HG02938 (cell line): ENCODE results near the gene MFAP2.
"Not testable (repeated sequence)": the region's sequence is repeated elsewhere in the genome, so short reads cannot be mapped to it uniquely, and the experiment has no call there.

ENCODE experiments used
- ATAC-seq: cut with Tn5 transposase; IDR thresholded peaks from one replicate; pipeline ENCODE4 v1.9.1; 2021; ENCODE audit warnings: mild to moderate bottlenecking, moderate library complexity; ENCODE audit not compliant: unreplicated experiment

MFAP2 gene

DNA sequence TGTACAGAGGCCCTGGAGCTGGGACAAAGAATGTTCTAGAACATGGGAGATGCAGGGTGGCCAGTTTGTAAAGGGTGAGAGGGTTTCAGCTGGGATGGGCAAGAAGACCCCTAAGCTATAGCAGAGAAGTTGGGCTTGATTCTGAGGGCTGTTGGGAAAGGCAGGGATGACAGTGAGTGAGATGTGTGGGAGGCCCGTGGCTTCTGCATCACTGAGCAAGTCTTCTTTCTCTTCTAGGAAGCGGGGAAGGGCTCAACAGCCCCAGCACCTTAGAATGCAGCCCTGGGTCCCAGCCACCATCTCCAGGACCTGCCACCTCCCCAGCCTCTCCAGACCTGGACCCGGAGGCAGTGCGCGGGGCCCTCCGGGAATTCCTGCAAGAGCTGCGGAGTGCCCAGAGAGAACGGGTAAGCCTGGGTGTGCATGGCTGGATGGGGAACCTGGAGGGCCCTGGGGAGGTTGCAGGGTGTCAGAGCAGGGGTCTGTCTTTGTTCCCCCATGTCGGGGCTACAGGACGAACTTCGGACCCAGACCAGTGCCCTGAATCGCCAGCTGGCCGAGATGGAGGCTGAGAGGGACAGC is 14.8 kb downstream of the MFAP2 start:
- ATAC-seq: no peak

DNA sequence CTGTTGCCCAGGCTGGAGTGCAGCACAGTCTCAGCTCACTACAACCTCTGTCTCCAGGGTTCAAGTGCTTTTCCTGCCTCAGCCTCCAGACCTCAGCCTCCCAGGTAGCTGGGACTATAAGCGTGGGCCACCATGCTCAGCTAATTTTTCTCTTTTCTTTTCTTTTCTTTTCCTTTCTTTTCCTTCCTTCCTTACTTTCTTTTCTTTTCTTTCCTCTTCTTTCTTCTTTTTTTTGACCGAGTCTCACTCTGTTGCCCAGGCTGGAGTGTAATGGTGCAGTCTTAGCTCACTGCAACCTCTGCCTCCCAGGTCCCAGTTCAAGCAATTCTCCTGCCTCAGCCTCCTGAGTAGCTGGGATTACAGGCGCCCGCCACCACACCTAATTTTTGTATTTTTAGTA is 16.3 kb downstream of the MFAP2 start:
- ATAC-seq: not testable (repeated sequence)

DNA sequence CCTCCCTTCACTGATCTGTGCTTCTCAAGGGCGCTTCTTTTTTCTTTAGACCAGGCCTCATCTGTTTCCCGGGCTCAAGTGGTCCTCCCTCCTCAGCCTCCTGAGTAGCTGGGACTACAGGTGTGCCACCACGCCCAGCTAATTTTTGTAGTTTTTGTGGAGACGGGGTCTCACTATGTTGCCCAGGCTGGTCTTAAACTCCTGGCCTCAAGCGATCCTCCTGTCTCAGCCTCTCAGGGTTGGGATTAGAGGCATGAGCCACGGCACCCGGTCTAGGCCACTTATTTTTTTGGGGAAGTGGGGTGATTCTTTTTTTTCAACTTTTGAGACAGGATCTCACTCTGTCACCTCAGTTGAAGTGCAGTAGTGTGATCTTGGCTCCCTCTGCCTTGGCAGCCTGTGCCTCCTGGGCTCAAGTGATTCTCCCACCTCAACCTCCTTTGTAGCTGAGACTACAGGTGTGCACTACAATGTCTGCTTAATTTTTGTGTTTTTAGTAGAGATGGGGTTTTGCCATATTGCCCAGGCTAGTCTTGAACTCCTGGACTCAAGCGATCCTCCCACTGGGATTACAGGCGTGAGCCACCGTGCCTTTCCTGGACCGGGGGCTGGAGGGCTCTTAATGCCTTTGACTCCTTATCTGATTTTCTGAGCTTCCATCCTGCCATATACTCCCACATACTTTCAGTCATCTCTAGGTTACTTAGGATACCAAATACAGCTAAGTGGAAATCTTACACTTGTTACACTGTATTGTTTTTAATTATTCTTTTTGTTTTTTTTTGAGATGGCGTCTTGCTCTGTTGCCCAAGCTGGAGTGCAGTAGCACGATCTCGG is 18.9 kb downstream of the MFAP2 start:
- no peak for ATAC-seq

DNA sequence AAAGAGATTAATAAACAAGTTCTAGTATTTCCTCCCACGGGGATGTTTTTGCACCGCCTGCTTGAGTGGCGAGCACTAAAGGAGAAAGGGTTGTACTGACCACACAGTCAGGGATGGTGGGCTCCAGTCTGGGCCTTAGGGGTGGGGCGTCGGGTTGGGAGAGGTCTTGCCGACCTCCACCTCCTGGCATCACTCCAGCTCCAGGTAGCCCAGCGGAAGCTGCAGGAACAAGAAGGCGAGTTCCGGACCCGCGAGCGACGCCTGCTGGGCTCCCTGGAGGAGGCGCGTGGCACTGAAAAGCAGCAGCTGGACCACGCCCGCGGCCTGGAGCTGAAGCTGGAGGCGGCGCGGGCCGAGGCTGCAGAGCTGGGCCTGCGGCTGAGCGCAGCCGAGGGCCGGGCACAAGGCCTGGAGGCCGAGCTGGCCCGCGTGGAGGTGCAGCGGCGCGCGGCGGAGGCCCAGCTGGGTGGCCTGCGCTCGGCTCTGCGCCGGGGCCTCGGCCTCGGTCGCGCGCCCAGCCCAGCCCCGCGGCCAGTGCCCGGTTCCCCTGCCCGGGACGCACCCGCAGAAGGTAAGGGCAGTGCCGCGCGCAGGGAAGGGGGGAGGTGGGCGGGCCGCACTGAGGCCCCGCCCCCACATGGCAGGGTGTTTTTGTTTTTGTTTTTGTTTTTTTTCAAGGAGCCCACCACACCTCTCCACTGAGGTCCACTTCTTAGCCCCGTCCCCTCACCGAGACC is 19.7 kb downstream of the MFAP2 start:
- no peak for ATAC-seq

DNA sequence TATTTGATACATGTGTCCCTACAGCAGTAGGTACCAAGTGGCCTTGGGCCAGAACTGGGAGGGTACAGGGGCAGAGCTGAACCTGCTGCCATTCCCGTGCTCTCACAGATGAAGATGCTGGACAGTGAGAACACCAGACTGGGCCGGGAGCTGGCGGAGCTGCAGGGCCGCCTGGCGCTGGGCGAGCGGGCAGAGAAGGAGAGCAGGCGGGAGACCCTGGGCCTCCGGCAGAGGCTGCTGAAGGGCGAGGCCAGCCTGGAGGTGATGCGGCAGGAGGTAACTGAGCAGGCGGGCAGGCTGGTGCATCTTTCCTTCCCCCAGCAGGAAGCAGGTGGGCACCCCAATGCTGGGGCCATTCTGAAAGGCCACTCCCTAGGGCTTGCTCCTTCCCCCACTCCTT is 21.9 kb downstream of the MFAP2 start:
- no peak for ATAC-seq

DNA sequence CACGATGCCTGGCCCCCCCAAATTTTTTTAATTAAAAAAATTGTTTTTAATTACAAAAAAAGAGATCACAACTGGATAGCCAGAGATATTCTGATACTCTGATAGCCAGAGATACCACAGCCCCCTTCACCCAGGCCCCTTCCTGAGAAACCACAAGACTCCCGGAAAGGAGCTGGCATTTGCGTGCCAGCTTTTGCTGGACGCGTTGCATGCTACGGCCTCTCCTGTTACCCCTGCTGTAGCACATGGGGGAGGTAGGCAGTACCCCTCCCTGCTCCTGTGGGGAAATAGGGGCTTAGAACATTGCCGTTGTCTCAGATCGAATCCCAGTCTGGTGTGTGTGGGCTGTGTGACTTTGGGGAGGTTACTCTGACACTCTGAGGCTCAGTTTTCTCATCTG is 22.7 kb downstream of the MFAP2 start:
- ATAC-seq: no peak

DNA sequence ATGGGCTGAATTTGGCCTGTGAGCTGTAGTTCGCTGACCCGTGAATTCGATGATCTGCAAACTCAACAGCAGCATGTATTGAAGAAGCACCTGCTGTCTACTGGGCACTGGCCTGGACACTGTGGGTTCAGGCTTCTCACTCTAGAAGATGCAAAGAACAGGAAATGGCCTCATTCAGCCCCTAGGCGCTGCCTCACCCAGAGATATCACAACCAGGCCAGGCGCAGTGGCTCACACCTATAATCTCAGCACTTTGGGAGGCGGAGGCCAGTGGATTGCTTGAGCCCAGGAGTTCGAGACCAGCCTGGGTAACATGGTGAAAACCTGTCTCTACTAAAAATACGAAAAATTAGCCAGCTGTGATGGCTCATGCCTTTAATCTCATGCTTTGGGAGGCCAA is 23.6 kb downstream of the MFAP2 start:
- ATAC-seq: no peak

DNA sequence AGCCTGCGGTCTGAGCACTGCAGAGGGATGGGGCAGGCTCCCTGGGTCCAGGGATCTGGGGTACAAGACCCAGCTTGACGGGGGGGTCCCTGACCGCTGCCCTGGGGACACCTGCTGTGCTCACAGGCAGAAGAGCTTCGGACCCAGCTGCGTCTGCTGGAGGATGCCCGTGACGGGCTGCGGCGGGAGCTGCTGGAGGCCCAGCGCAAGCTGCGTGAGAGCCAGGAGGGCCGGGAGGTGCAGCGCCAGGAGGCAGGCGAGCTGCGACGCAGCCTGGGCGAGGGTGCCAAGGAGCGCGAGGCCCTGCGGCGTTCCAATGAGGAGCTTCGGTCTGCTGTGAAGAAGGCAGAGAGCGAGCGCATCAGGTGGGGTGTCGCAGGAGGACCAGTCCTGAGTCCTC is 25.2 kb downstream of the MFAP2 start:
- ATAC-seq: no peak

DNA sequence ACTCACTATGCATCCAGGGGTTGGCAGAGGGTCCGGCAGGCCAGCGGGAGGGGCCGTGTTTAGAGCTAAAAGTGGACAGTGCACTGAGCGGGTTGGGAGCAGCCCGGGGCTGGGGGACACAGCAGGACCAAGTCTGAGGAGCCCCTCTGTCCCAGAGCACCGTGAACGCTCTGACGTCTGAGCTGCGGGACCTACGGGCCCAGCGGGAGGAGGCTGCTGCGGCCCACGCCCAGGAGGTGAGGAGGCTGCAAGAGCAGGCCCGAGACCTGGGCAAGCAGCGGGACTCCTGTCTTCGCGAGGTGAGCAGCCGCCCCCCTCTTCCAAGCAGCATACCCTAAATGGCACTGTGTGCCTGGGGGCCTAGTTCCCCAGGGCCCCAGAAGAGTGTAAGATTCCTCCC is 25.8 kb downstream of the MFAP2 start:
- no peak for ATAC-seq

DNA sequence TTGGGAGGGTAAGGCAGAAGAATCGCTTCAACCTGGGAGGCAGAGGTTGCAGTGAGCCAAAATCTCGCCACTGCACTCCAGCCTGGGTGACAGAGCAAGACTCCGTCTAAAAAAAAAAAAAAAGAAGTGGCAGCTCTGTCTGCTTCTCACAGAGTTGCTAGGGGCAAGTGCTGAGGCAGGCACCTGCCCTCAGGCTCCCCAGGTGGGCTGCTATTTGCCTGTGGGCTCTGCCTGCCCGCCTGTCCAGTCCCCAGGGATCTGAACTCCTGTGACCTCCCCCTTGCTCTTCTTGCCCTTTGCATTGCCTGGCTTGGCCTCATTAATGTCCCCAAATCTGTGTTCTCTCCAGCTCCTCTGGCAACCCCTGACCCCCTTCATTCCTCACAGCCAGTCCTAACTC is 28.0 kb downstream of the MFAP2 start:
- ATAC-seq: not testable (repeated sequence)

DNA sequence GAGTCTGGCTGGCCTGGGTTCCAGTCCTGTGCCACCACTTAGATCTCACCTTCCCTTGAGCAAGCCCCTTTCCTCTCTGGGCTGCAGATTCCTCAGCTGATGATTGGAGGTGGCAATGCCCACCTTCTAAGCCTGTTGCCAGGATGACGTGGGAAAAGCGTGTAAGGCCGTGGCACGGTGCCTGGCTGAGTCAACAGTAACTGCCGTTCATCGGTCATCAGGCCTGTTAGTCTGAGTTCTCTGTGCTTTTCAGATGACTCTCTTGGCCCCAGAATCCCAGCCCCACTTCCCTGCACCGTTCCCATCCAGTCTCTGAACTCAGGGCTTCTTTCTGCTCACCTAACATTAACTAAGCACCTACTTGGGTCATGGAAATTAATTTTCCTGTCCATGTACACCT is 31.4 kb downstream of the MFAP2 start:
- not testable (repeated sequence) for ATAC-seq

DNA sequence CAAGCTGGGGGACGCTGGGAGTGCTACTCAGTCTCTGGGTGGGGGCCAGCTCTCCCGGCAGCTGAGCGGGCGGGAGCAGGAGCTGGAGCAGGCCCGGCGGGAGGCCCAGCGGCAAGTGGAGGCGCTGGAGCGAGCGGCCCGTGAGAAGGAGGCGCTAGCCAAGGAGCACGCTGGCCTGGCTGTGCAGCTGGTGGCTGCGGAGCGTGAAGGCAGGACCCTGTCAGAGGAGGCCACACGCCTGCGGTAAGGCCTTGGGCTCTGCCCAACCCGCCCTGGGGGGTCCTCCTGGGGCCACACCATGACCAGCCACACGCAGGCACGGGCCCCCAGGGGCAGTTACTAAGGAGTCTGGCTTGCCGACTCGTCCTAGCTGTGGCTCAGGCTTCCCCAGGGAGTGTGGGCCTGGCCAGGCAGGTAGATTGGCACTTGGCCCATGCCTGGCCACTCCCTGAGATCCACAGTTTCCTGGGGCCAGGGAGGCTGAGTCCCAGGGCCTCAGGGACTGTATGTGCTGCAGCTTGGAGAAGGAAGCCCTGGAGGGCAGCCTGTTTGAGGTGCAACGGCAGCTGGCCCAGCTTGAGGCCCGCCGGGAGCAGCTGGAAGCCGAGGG is 32.0 kb downstream of the MFAP2 start:
- not testable (repeated sequence) for ATAC-seq

DNA sequence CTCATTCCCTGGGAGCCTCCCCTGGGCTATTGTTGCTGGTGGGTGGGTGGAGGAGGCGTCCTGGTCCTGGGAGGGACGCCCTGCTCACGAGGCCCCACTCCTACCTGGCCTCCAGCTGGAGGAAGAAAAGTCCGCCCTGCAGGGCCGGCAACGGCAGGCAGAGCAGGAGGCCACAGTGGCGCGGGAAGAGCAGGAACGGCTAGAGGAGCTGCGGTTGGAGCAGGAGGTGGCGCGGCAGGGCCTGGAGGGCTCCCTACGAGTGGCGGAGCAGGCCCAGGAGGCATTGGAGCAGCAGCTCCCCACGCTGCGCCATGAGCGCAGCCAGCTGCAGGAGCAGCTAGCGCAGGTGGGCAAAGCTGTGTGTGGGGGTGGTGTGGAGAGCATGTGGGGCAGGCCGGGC is 33.8 kb downstream of the MFAP2 start:
- ATAC-seq: no peak

DNA sequence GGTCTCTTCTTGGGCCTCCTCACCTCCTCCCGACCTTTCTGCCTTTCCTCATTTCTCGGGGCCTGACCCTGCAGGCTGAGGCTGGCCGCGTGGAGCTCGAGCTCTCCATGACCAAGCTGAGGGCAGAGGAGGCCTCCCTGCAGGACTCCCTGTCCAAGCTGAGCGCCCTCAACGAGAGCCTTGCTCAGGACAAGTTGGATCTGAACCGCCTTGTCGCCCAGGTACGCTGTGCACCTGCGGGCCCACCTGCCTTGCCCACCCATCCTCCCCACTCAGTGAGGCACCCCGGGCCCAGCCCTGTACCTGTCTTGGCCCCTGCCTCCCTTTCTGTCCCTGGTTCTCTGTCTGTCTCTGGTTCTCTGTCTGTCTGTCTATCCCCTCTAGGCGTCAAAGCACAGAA is 34.2 kb downstream of the MFAP2 start:
- ATAC-seq: not testable (repeated sequence)

DNA sequence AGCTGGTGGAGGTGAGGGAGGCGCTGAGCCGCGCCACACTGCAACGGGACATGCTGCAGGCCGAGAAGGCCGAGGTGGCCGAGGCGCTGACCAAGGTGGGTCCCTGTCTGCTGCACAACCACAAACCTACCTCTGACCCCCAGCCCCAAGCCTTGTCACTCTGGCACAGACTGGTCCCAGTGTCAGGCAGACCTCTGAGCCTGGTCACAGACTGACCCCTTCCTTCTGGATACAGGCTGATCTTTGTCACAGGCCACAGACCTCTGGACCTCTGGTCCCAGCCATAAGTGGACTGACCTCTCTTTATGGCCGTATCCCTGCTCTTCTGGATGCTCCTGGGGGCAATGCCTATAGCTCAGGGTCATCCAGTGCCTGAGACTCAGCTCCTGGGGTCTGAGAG is 34.9 kb downstream of the MFAP2 start:
- not testable (repeated sequence) for ATAC-seq

DNA sequence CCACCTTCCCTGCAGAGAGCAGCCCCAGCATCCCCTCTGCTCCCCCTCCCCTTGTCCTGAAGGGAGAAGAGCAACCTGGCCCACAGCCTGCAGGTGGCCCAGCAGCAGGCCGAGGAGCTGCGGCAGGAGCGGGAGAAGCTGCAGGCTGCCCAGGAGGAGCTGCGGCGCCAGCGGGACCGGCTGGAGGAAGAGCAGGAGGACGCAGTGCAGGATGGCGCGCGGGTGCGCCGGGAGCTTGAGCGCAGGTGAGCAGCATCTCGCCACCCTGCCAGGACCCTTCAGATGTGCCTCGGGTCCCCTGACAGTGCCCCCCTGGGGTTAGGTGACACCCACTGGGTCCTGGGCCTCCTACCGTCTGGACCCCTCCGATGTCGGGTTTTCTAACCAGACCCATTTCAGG is 36.4 kb downstream of the MFAP2 start:
- no peak for ATAC-seq

DNA sequence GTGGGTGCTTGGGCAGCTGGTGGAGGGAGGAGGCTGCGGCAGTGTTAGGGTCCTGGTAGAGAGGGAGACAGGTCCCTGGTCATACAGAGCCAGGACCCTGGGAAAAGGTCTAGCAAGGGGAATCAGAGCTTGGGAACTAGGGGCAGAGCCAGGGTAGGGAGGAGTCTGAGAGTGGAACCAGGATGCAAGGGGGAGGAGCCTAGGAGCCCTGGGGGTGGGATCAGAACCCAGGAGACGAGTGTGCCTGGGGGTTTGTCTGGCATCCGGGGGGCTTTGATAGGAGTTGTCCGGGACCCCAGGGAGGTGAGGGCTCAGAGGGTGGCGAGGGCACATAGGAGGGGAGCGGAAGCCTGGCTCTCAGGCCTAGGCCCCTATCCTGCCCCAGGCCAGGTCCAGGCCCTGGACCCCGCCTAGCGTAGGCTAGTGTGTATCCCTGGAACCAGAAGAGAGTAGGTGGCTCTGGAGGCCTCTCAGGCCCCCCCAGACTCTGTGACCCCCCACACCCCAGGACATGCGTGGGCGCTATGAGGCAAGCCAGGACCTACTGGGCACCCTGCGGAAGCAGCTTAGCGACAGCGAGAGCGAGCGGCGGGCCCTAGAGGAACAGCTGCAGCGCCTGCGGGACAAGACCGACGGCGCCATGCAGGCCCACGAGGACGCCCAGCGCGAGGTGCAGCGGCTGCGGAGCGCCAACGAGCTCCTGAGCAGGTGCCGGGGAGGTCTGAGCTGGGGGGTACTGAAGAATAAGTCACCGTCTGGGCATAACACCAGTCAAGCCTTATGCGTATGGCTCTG is 40.8 kb downstream of the MFAP2 start:
- ATAC-seq: not testable (repeated sequence)

DNA sequence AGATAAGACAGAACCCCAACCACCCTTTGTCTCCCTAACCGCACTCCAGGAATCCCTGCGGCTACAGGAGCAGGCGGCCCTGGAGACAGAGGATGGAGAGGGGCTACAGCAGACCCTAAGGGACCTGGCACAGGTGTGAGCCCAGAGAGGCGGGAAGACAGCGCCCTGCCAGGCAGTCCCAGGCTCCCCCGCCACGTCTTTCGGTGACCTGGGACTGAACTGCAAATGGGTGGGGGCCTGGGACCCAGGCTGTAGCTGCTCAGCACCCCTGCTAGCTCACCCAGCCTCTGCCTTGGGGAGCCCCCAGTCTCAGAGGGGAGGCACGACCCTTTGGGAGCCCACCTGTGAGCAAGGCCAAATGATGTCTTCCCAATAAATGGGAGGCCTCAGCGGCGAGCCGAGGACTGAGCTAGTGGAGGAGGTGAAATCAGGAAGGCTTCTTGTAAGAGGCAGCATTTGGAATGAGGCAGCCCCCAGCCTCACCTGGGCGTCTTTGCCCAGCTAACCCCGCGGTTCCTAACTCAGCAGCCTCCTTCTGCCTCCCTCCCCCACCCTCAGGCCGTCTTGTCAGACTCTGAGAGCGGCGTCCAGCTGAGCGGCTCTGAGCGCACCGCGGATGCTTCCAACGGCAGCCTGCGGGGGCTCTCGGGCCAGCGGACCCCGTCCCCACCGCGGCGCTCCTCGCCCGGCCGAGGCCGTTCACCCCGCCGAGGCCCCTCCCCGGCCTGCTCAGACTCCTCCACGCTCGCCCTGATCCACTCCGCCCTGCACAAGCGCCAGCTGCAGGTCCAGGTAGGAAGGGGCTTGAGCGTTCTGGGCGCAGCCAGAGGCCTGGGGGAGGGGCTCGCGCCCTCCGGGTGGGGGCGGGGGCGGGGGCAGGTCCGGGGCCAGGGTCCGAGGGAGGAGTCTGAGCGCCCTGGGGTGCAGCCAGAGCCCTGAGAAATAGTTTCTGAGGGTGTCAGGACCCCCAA is 41.8 kb downstream of the MFAP2 start:
- ATAC-seq: no peak

DNA sequence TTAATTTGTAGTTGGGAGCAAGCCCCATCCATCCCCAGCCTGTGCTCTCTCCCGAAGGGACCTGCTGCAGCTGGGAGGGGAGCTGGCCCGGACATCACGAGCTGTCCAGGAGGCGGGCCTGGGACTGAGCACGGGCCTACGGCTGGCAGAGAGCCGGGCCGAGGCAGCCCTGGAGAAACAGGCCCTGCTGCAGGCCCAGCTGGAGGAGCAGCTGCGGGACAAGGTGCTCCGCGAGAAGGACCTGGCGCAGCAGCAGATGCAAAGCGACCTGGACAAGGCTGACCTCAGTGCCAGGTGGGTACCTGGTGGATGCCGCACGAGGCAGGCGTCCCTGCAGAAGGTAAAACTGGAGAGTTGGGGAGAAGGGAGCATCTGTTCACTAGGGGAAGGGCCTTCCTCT is 43.8 kb downstream of the MFAP2 start:
- not testable (repeated sequence) for ATAC-seq

DNA sequence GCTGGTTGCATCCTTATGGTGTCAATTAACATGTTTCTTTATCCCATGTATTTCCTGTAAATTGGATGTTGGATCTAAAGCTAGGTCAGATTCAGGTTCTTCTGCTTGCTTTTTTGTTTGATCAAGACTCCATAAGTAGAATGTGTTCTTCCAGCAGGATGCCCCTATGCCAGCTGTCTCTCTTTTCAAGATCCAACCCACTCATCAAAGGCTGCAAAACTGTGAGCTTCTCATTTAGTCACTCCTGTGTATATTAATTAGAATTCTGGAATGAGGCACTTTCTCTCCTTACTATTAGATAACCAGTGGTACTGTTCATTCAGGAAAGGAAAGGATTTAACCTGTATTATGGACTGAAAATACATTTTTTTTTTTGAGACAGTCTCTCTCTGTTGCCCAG is 46.5 kb downstream of the MFAP2 start:
- not testable (repeated sequence) for ATAC-seq
